Stomach (tissue), 9 donors: ENCODE results near the gene DIP2A. TPM values are rescaled to one million over a fixed set of nuclear protein-coding genes. Genes with fewer than 3 reads are reported as not detected.
A peak's percentile ranks its signal among the peaks of the same experiment; 100 is the strongest.

Experiments used
- DNase-seq, 2 donors: peaks; one replicate each; pipeline versions ENCODE4 v3.0.0 to v3.0.0-alpha.2; 2013 to 2019
- H3K27ac ChIP-seq, 5 donors: fragments of 200-600 bp in 4 of 5; sonication (generic) in 4 of 5; one replicate each; pipeline ENCODE4 v1.5.1; 2013 to 2019; ENCODE audit warnings: mild to moderate bottlenecking in 1 of 5, moderate library complexity in 1 of 5
- H3K27me3 ChIP-seq, 3 donors: fragments of 200-600 bp; sonication (generic); one replicate each; pipeline ENCODE4 v1.5.1; 2017 to 2019; ENCODE audit warnings: mixed run types in 1 of 3
- H3K36me3 ChIP-seq, 4 donors: fragments of 200-600 bp; sonication (generic); 1 replicate in 3 of 4; 2 replicates in 1 of 4; pipeline ENCODE4 v1.5.1; 2016 to 2019
- H3K4me1 ChIP-seq, 4 donors: fragments of 200-600 bp; sonication (generic); one replicate each; pipeline ENCODE4 v1.5.1; 2016 to 2019
- H3K4me3 ChIP-seq, 4 donors: fragments of 200-600 bp; sonication (generic) in 3 of 4; one replicate each; pipeline ENCODE4 v1.5.1; 2016 to 2019; ENCODE audit warnings: mild to moderate bottlenecking in 1 of 4
- H3K9me3 ChIP-seq, 4 donors: fragments of 200-600 bp; sonication (generic); one replicate each; pipeline ENCODE4 v1.5.1; 2016 to 2019
- CTCF ChIP-seq, 7 experiments: fragments of 450-650 bp in 4 of 7; fragments of 200-600 bp in 3 of 7; sonication (generic) in 3 of 7; IDR thresholded peaks; one replicate each; pipeline ENCODE4 v1.5.1; 2016 to 2019; ENCODE audit warnings: antibody characterized with exemption in 7 of 7, control low read depth in 2 of 7, mild to moderate bottlenecking in 1 of 7
- EP300 ChIP-seq: sonication (generic); formaldehyde crosslinking; IDR thresholded peaks from one replicate; pipeline ENCODE4 v1.6.1; 2017; ENCODE audit warnings: antibody characterized with exemption
- POLR2A ChIP-seq, 4 donors: fragments of 450-650 bp; IDR thresholded peaks; one replicate each; pipeline ENCODE4 v1.6.1; 2016; ENCODE audit warnings: antibody characterized with exemption in 4 of 4, control low read depth in 2 of 4, mild to moderate bottlenecking in 1 of 4, moderate library complexity in 1 of 4
- POLR2AphosphoS5 ChIP-seq, 3 donors: sonication (generic); formaldehyde crosslinking; IDR thresholded peaks; one replicate each; pipeline ENCODE4 v1.6.1; 2016; ENCODE audit warnings: antibody characterized with exemption in 3 of 3
- WGBS, 5 donors: extraction: QIAGEN DNeasy Blood & Tissue Kit in 3 of 5; methylation state at CpG; one replicate each; pipeline versions ENCODE4 v1.1.5 to v1.1.7; 2013 to 2018; 5-methylcytosine and 5-hydroxymethylcytosine counted together
- intact Hi-C: fragments of 100-400 bp; cut with DNase I; formaldehyde crosslinking; loops from one replicate; pipeline ENCODE4 v1.15.1; 2023; ENCODE audit warnings: low total_unique reads
- polyA plus RNA-seq, 3 donors: library from polyadenylated mRNA; stranded (reverse); fragments of 200-250 nt; gene quantifications; one replicate each; pipeline ENCODE4 v1.2.3, GENCODE V29; 2013
- total RNA-seq, 5 donors: library from RNA; depleted of rRNA; stranded (reverse); fragments of >200 nt; gene quantifications; one replicate each; pipeline versions ENCODE4 v1.1.0 to v1.2.3, GENCODE V29; 2014 to 2016
- donor health status: healthy with polysubstance abuse.
- donor health status: Bipolar disorder and iron deficiency.
- donor health status: healthy.

The DIP2A gene
- total and polyA plus RNA-seq, 8 donors, result 7.3 to 122 (median 51.0) TPM

- Histone ChIP-seq H3K36me3 (peaks cover 54 to 100% (median 99%) of the 10 kb centered on the region in 4 donors), H3K9me3 (no peaks in the 10 kb centered on the region), H3K4me3 (no peak overlapping the region), H3K27ac (no peak overlapping the region), H3K4me1 (peaks cover 0 to 6% (median 0%) of the 10 kb centered on the region in 4 donors), H3K27me3 (no peaks in the 10 kb centered on the region)
- peak in 1 of 2 donors; percentile 9 for DNase-seq
- TF ChIP-seq EP300 (no peak), CTCF (IDR thresholded peaks at IDR 0.05) (no peak), POLR2AphosphoS5 (IDR thresholded peaks at IDR 0.05) (no peak), POLR2A (IDR thresholded peaks at IDR 0.05) (no peak)
- 94 to 97% (median 97%) methylated on average over 16 of the region's 16 CpGs for WGBS, 5 donors
- intact Hi-C loops, result no loop called here
Observed at GRCh38 chr21:46555678-46556077, 97.0 kb downstream of the DIP2A start.

GRCh38 chr21:46556802-46557201 lies 98.1 kb downstream of the DIP2A start:
- no peak for DNase-seq
- Histone ChIP-seq H3K4me3 (no peak overlapping the region), H3K27ac (no peak overlapping the region), H3K9me3 (no peaks in the 10 kb centered on the region), H3K36me3 (peaks cover 49 to 100% (median 99%) of the 10 kb centered on the region in 4 donors), H3K27me3 (no peaks in the 10 kb centered on the region), H3K4me1 (peaks cover 0 to 6% (median 0%) of the 10 kb centered on the region in 4 donors)
- WGBS, 5 donors, result 94 to 96% (median 95%) methylated on average over 13 of the region's 13 CpGs
- intact Hi-C loops, result no loop called here
- TF ChIP-seq POLR2AphosphoS5 (IDR thresholded peaks at IDR 0.05) (no peak), POLR2A (IDR thresholded peaks at IDR 0.05) (no peak), CTCF (IDR thresholded peaks at IDR 0.05) (no peak), EP300 (no peak)

DNA sequence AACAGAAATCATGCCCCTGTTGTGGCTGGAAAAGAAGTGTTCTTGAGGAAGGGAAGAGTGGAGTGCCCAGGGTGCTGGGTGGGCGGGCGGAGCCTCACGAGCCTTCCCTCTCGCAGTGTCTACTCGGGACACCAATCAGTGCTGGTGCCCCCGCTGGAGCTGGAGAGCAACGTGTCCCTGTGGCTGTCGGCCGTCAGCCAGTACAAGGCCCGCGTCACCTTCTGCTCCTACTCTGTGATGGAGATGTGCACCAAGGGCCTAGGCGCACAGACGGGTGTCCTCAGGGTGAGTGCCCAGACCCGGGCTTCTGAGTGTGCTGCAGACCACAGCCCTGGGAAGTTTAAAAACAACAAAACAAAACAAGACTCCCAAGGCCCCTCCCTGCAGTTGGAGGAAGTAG lies 98.8 kb downstream of the DIP2A start:
- WGBS, 5 donors, result 87 to 93% (median 93%) methylated on average over 10 to 14 of the region's 14 CpGs
- Histone ChIP-seq H3K4me3 (no peak overlapping the region), H3K4me1 (peaks cover 0 to 6% (median 0%) of the 10 kb centered on the region in 4 donors), H3K36me3 (peaks cover 47 to 100% (median 99%) of the 10 kb centered on the region in 4 donors), H3K27me3 (no peaks in the 10 kb centered on the region), H3K27ac (no peak overlapping the region), H3K9me3 (no peaks in the 10 kb centered on the region)
- DNase-seq, result peak in 1 of 2 donors; percentile 14
- intact Hi-C loops, result no loop called here
- TF ChIP-seq CTCF (IDR thresholded peaks at IDR 0.05) (no peak), POLR2AphosphoS5 (IDR thresholded peaks at IDR 0.05) (no peak), EP300 (no peak), POLR2A (IDR thresholded peaks at IDR 0.05) (no peak)

- Histone ChIP-seq H3K4me1 (peaks cover 0 to 2% (median 0%) of the 10 kb centered on the region in 4 donors), H3K4me3 (no peak overlapping the region), H3K27me3 (no peaks in the 10 kb centered on the region), H3K36me3 (peaks cover 50 to 100% (median 100%) of the 10 kb centered on the region in 4 donors), H3K27ac (no peak overlapping the region), H3K9me3 (no peaks in the 10 kb centered on the region)
- peak in 1 of 2 donors; percentile 16 for DNase-seq
- TF ChIP-seq POLR2A (IDR thresholded peaks at IDR 0.05) (no peak), CTCF (IDR thresholded peaks at IDR 0.05) (no peak), EP300 (no peak), POLR2AphosphoS5 (IDR thresholded peaks at IDR 0.05) (no peak)
- intact Hi-C loops, result no loop called here
- WGBS, 5 donors, result 95 to 97% (median 95%) methylated on average over 18 to 26 of the region's 26 CpGs
Observed at GRCh38 chr21:46557919-46558392, 99.3 kb downstream of the DIP2A start.
